Upper lobe of right lung (tissue), 1 donor: ENCODE data around the gene SYNPO. TPM values are rescaled to one million over a fixed set of nuclear protein-coding genes. Genes with fewer than 3 reads are reported as not detected.

Experiments
- ATAC-seq: fragments of 200-7000 bp; cut with Tn5 transposase; one replicate; pipeline ENCODE4 v1.9.1; 2020; ENCODE audit warnings: mild to moderate bottlenecking, moderate library complexity
- DNase-seq: peaks from one replicate; pipeline ENCODE4 v3.0.0-alpha.2; 2020
- H3K27ac ChIP-seq: fragments of 200-600 bp; one replicate; pipeline ENCODE4 v1.8.0; 2022
- H3K27me3 ChIP-seq: fragments of 200-600 bp; one replicate; pipeline ENCODE4 v1.8.0; 2022; ENCODE audit warnings: mild to moderate bottlenecking
- H3K36me3 ChIP-seq: fragments of 200-600 bp; one replicate; pipeline ENCODE4 v1.8.0; 2022
- H3K4me1 ChIP-seq: fragments of 200-600 bp; one replicate; pipeline ENCODE4 v1.8.0; 2022
- H3K4me3 ChIP-seq: fragments of 200-600 bp; one replicate; pipeline ENCODE4 v1.8.0; 2022; ENCODE audit warnings: mild to moderate bottlenecking
- H3K9me3 ChIP-seq: fragments of 200-600 bp; one replicate; pipeline ENCODE4 v1.8.0; 2022
- intact Hi-C: fragments of 100-400 bp; cut with DNase I; formaldehyde crosslinking; loops from one replicate; pipeline ENCODE4 v1.11.0; 2022
- total RNA-seq: library from RNA; stranded (reverse); fragmentation: NEBNext Ultra II Directional; extraction: Animal tissue kit (Norgen Biotek cat#: 25700); gene quantifications from one replicate; pipeline ENCODE4 v1.2.1, GENCODE V29; 2021
- TF ChIP-seq, protein P1 (sequence below): fragments of 200-600 bp; IDR thresholded peaks from one replicate; pipeline ENCODE4 v1.8.0; 2022; ENCODE audit warnings: antibody characterized with exemption
- donor health status: DM: no; HTN: yes; CAD: no; lungs with severe emphysema.

Gene SYNPO
- total RNA-seq, 1 donor from 2014 or later = 151 TPM

DNA sequence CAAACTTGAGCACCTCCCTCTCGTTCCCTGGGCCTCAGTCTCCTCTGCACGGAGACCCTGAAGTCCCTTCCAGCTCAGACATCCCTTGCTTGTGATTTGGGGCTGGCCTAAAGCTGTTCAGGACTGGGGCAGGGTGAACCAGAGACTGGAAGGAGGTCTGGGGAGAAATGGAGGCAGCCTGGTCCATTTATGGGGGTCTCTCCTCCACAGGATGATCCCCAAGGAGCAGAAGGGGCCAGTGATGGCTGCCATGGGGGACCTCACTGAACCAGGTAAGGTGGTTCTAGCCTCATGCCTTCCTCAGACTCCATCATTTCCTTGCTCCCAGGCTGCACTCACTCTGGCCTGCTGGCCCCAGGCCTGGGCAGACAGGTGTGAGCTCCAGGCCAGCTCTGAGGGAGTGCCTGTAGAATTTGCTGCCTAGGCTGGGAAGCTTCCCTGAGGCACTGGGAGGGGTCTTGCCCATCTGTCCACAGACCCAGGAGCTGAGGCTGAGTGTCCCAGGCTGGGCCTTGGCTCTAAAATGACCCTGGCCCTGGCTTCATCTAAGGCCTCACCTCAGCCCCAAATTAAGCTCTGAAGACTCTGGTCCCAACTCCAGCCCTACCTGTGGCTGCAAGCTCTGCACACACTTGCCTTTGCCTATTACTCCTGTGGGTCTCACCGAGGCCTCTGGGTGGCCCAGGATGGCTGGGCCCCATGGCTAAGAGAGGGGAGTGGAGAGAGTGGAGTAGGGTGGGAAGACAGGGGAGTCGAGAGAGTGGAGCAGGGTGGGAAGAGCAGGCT, 22.5 kb downstream of the SYNPO start:
- peaks cover 4% of the 10 kb centered on the region for H3K4me1 ChIP-seq
- no peak overlapping the region for H3K4me3 ChIP-seq
- intact Hi-C loops = no loop called here
- H3K9me3 ChIP-seq = no peaks in the 10 kb centered on the region
- peak; percentile 35 for DNase-seq
- no peaks in the 10 kb centered on the region for H3K27me3 ChIP-seq
- H3K27ac ChIP-seq = no peak overlapping the region
- ATAC-seq = no peak
- TF ChIP-seq, protein P1, sequence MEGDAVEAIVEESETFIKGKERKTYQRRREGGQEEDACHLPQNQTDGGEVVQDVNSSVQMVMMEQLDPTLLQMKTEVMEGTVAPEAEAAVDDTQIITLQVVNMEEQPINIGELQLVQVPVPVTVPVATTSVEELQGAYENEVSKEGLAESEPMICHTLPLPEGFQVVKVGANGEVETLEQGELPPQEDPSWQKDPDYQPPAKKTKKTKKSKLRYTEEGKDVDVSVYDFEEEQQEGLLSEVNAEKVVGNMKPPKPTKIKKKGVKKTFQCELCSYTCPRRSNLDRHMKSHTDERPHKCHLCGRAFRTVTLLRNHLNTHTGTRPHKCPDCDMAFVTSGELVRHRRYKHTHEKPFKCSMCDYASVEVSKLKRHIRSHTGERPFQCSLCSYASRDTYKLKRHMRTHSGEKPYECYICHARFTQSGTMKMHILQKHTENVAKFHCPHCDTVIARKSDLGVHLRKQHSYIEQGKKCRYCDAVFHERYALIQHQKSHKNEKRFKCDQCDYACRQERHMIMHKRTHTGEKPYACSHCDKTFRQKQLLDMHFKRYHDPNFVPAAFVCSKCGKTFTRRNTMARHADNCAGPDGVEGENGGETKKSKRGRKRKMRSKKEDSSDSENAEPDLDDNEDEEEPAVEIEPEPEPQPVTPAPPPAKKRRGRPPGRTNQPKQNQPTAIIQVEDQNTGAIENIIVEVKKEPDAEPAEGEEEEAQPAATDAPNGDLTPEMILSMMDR = no peak
- no peaks in the 10 kb centered on the region for H3K36me3 ChIP-seq

DNA sequence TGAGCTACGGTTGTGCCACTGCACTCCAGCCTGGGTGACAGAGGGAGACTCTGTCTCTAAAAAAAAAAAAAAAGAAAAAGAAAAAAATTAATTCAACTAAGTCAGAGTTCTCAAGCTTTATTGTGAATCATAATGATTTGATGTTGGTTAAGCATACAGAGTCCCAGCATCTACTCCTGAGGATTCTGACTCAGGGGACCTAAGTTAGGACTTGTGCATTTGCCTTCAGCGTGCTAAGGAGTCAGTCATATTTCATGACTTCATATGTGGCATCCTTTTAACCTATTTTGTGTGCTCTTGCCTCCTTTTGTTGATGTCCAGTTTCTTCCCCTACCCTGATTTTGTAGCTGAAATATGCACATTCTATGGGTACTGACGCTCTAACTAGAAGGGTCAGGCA, 23.5 kb downstream of the SYNPO start:
- H3K4me3 ChIP-seq = no peak overlapping the region
- H3K36me3 ChIP-seq = no peaks in the 10 kb centered on the region
- no peaks in the 10 kb centered on the region for H3K9me3 ChIP-seq
- ATAC-seq = no peak
- no peak for DNase-seq
- no peaks in the 10 kb centered on the region for H3K27me3 ChIP-seq
- peaks cover 2% of the 10 kb centered on the region for H3K4me1 ChIP-seq
- H3K27ac ChIP-seq = no peak overlapping the region
- intact Hi-C loops = no loop called here
- TF ChIP-seq, protein P1 = no peak

DNA sequence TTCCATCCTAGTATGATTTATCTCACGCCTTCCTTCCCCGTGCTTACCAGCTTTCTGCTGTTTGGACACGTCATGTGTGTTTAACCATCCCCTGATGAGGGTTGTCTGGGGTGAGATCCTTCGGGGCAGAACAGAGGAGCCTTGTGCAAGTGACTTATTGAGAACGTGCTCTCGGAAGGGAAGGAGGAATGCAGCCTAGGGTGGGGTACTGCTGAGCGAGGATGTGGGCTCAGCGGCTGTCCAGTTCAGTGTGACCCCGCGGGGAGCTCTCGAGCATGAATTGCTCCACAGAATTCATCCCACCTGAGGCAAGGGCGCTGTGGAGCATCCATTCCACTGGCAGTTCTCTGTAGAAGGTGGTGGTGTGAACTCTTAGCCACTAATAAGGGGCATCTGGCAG, 24.6 kb downstream of the SYNPO start:
- H3K27me3 ChIP-seq = no peaks in the 10 kb centered on the region
- no peaks in the 10 kb centered on the region for H3K36me3 ChIP-seq
- no peak for DNase-seq
- TF ChIP-seq, protein P1 = no peak
- H3K9me3 ChIP-seq = no peaks in the 10 kb centered on the region
- no peaks in the 10 kb centered on the region for H3K4me1 ChIP-seq
- intact Hi-C loops = no loop called here
- ATAC-seq = peak; percentile 29
- no peak overlapping the region for H3K4me3 ChIP-seq
- H3K27ac ChIP-seq = no peak overlapping the region

DNA sequence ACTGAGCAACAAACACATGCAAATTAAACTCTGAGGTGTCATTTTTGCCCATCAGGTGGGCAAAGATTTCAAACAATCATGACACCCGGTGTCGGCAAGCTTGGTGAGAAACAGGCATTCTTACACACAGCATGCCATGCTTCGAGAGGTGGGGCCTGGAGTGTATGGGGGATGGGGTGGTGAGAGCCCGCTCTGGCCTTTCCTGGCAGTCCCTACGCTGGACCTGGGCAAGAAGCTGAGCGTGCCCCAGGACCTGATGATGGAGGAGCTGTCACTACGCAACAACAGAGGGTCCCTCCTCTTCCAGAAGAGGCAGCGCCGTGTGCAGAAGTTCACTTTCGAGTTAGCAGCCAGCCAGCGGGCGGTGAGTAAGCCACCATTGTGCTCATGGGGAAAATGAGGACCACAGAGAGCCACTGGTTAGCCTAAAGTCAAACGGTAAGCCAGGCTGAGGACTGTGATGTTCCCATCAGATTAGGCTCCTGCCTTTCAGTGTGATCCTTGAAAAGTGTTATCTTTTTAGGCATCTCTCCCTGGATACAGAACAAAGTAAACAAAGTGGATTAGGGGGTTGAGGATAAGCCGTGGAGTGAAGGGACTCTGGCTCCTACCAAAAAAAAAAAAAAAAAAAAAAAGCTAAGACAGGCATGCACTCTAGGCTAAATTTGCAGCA, 30.0 kb downstream of the SYNPO start:
- DNase-seq = no peak
- no peak overlapping the region for H3K4me3 ChIP-seq
- TF ChIP-seq, protein P1 = no peak
- H3K27ac ChIP-seq = no peak overlapping the region
- H3K9me3 ChIP-seq = no peaks in the 10 kb centered on the region
- no peak for ATAC-seq
- intact Hi-C loops = no loop called here
- peaks cover 18% of the 10 kb centered on the region for H3K4me1 ChIP-seq
- no peaks in the 10 kb centered on the region for H3K27me3 ChIP-seq
- no peaks in the 10 kb centered on the region for H3K36me3 ChIP-seq

DNA sequence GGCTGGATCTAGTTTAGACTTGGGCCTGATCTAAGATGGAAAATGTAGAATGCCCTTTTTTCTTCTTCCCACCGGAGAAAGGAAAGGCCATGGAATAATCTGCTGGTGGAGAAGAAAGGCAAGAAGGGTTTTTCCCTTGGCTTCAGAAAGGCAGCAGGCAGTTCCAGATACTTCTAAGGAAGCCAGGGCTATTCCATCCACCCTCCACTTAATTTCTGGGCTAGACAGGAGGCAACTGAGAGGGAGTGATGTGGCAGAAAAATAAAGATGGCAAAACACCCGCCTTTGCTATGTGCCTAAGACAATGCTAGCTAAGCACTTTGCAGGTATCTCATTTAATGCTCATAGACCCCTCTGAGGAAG, 30.5 kb downstream of the SYNPO start:
- intact Hi-C loops = no loop called here
- TF ChIP-seq, protein P1 = no peak
- DNase-seq (no peak), ATAC-seq (no peak)
- H3K9me3 ChIP-seq = no peaks in the 10 kb centered on the region
- no peaks in the 10 kb centered on the region for H3K27me3 ChIP-seq
- peaks cover 18% of the 10 kb centered on the region for H3K4me1 ChIP-seq
- no peak overlapping the region for H3K27ac ChIP-seq
- H3K4me3 ChIP-seq = no peak overlapping the region
- no peaks in the 10 kb centered on the region for H3K36me3 ChIP-seq
